Measurements from ENCODE around the gene MRPL47. TPM values are rescaled to one million over a fixed set of nuclear protein-coding genes. Genes with fewer than 3 reads are reported as not detected.

The MRPL47 gene
- polyA plus RNA-seq (2011; rRNA removed) (23.2 and 48.5 TPM in 2 replicates), polyA minus RNA-seq (2011; rRNA and poly(A)+ RNA removed) (5.9 and 7.9 TPM in 2 replicates)

DNA sequence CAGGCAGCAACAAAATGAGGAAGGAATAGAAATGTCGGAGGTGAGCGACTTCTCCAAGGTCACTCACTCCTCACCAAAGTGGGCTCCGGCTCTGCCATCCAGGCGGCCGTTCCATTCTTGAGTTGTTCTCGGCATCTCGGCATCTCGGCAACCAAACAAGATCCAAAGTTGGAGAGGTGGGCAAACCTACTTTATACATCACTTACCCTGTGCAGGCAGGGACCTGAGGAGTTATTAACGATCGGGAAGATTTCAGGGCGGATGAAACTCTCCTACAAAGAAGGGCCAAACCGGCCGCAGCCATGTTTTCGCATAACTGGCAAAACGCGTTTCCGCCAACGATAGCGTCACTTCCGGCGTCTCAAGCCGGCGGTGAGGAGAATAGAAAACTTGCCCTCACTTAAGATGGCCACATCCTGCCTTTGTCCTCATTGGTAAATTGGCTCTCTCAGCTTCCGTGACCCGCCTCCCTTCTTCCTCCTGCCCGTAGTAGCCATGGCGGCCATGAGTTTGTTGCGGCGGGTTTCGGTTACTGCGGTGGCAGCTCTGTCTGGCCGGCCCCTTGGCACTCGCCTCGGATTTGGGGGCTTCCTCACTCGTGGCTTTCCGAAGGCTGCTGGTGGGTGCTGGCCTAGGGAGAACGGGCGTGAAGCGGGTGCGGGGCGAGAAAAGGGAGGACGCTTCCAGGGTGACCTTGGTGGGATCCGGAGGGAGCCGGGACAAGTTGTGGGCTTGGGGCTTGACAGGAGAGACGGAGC, at the start of gene MRPL47, which contains the start of gene NDUFB5:
MRPL47 (minus strand) TSS at position 318 of the 758 bp plus-strand sequence; CDS start at position 304, 14 bp downstream.
NDUFB5 (plus strand) TSS at position 474 of the 758 bp plus-strand sequence; CDS start at position 496, 22 bp downstream.
- ChIA-PET CTCF (no interaction called here), POLR2A (no interaction called here)
- Histone ChIP-seq H3K36me3 (ENCODE audit: control insufficient read depth, insufficient read depth, low read length) (peaks cover 5% of the 10 kb centered on the region; the same call in 1 of the 2 replicates), H3K4me3 (ENCODE audit: low read depth, low read length) (peak within 1 kb of the TSS; percentile 72), H3K27me3 (ENCODE audit: control insufficient read depth, insufficient read depth, low read length) (no peaks in the 10 kb centered on the region)
- peak; percentile 85 for DNase-seq (ENCODE audit: low read depth)
- TF ChIP-seq, protein P1, sequence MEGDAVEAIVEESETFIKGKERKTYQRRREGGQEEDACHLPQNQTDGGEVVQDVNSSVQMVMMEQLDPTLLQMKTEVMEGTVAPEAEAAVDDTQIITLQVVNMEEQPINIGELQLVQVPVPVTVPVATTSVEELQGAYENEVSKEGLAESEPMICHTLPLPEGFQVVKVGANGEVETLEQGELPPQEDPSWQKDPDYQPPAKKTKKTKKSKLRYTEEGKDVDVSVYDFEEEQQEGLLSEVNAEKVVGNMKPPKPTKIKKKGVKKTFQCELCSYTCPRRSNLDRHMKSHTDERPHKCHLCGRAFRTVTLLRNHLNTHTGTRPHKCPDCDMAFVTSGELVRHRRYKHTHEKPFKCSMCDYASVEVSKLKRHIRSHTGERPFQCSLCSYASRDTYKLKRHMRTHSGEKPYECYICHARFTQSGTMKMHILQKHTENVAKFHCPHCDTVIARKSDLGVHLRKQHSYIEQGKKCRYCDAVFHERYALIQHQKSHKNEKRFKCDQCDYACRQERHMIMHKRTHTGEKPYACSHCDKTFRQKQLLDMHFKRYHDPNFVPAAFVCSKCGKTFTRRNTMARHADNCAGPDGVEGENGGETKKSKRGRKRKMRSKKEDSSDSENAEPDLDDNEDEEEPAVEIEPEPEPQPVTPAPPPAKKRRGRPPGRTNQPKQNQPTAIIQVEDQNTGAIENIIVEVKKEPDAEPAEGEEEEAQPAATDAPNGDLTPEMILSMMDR (IDR thresholded peaks at IDR 0.05; ENCODE audit: insufficient read depth, low read depth, low read length): no peak

DNA sequence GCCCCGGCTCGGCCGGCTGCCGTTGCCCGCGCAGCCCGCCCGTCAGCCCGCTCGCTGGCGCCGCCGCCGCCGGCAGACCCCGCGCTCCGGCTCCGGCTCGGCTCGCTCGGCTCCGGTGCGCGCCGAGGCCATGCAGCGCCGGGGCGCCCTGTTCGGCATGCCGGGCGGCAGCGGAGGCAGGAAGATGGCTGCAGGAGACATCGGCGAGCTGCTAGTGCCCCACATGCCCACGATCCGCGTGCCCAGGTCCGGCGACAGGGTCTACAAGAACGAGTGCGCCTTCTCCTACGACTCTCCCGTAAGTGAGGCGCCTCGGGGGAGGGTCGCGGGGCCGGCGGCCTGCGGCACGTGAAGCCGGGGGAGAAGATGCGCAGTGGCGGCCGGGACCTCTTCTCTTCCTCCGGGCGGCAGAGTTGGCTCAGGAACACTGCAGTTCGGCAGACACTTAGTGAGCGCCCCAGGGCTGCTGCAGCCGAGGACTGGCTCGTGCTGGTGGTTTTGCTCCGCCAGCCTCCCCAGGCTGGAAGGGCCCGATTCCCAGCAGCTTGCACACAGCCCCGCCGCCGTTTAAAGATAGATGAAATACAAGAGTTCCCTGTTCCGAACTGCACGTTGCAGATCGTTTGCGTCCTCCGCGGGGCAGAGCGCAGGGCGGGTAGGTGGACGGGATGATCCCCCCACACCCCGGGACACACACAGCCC, 48.8 kb upstream of the MRPL47 start:
- peak; percentile 31 for DNase-seq (ENCODE audit: low read depth)
- Histone ChIP-seq H3K4me3 (ENCODE audit: low read depth, low read length) (peak overlapping the region; percentile 92), H3K36me3 (ENCODE audit: control insufficient read depth, insufficient read depth, low read length) (no peaks in the 10 kb centered on the region), H3K27me3 (ENCODE audit: control insufficient read depth, insufficient read depth, low read length) (no peaks in the 10 kb centered on the region)
- ChIA-PET CTCF (interaction anchor here (0.6 to 1.4 kb wide), 5 partner anchors 13 to 520 kb away, joined by 3 to 4 read pairs (median 3); no protein-coding TSS in a partner anchor), POLR2A (no interaction called here)
- TF ChIP-seq, protein P1 (IDR thresholded peaks at IDR 0.05; ENCODE audit: insufficient read depth, low read depth, low read length): peak; percentile 24; the same call in 1 of the 2 replicates

DNA sequence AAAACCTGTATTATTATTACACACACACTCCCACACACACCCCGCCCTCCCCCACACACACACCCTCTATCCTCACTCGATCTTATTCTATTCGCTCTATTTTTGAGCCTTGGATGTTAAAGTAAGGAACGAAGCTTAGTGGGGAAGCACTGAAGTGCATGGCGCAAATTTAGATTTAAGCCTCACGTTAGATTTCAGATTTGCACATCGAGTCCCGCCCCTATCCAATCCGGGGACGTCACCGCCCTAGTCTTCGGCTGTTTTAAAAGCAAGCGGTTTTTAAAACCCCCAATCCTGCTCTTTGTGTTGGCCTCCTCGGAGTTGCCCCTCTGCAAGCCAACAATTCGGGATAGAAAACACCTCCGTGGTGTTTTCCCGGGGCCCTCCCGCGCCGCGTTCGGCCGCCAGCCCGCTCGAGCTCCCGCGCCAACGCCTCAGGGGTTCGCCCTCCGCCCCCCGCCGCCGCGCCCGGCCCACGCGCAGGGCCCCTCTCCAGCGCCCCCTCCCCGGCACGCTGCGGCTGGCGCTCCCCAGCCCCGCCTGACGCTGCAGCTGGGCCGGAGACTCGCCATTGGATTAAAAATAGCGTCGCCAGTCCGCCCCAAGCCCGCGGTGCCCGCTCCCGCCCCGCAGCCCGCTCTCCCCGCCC, 48.1 kb upstream of the MRPL47 start, which contains the start of gene USP13:
USP13 (plus strand) TSS at position 594 of the 649 bp plus-strand sequence. CDS start 186 bp downstream, outside the sequence.
- no peaks in the 10 kb centered on the region for H3K27me3 ChIP-seq (ENCODE audit: control insufficient read depth, insufficient read depth, low read length)
- peak within 1 kb of the TSS; percentile 92 for H3K4me3 ChIP-seq (ENCODE audit: low read depth, low read length)
- H3K36me3 ChIP-seq (ENCODE audit: control insufficient read depth, insufficient read depth, low read length): no peaks in the 10 kb centered on the region
- POLR2A ChIA-PET: no interaction called here
- CTCF ChIA-PET: interaction anchor here (0.6 to 1.4 kb wide), 5 partner anchors 9 to 113 kb away, joined by 3 to 4 read pairs (median 3); no protein-coding TSS in a partner anchor
- TF ChIP-seq, protein P1 (IDR thresholded peaks at IDR 0.05; ENCODE audit: insufficient read depth, low read depth, low read length): 0 out of 2 replicates have a peak, but pooled peaks have one; percentile 4
- no peak for DNase-seq (ENCODE audit: low read depth)

DNA sequence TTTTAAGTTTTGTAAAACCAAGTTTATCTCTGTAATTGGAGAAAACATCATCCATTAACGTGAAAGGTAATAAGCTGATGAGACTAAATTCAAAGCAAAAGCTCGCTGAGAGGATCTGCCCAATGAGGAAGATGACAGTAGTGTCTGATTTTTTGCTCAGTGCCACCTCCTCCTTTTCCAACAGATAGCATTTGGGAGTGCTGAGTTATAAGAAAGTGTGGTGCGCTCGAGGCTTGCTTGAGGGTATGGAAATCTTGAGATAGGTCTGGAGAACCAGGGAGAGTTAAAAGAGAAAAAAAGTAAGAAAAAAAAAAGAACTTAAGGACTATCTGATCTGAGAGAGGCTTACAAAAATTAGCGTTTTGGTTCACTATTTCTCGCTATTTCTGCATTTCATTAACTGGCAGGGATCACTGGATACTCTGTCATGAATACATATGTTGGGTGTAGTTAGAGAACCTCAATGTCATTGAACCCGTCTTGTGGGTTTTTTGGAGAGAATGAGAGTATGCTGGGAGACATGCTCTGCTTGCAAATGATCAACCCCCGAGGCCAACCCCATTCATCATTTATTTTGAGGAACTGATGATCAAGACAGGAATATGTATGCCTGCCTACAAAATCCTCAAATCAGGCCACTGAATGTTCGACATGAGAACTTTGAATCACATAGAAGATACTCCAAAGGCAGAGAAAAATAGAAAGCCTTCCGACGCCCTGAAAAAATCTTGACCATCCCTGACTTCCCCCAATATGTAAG, 47.4 kb upstream of the MRPL47 start:
- no peaks in the 10 kb centered on the region for H3K27me3 ChIP-seq (ENCODE audit: control insufficient read depth, insufficient read depth, low read length)
- H3K4me3 ChIP-seq (ENCODE audit: low read depth, low read length): peak overlapping the region; percentile 92
- TF ChIP-seq, protein P1 (IDR thresholded peaks at IDR 0.05; ENCODE audit: insufficient read depth, low read depth, low read length): no peak
- ChIA-PET CTCF (interaction anchor here (0.6 to 1.4 kb wide), 4 partner anchors 8 to 255 kb away, joined by 3 to 4 read pairs (median 4); no protein-coding TSS in a partner anchor), POLR2A (no interaction called here)
- DNase-seq (ENCODE audit: low read depth): no peak
- no peaks in the 10 kb centered on the region for H3K36me3 ChIP-seq (ENCODE audit: control insufficient read depth, insufficient read depth, low read length)
